ENCODE measurements around the gene NR2C2. TPM values are rescaled to one million over a fixed set of nuclear protein-coding genes. Genes with fewer than 3 reads are reported as not detected.
A peak's percentile ranks its signal among the peaks of the same experiment; 100 is the strongest.

NR2C2 gene
- total RNA-seq, 4 donors from 2014 or later: 32.2 to 60.6 (median 47.8) TPM

DNA sequence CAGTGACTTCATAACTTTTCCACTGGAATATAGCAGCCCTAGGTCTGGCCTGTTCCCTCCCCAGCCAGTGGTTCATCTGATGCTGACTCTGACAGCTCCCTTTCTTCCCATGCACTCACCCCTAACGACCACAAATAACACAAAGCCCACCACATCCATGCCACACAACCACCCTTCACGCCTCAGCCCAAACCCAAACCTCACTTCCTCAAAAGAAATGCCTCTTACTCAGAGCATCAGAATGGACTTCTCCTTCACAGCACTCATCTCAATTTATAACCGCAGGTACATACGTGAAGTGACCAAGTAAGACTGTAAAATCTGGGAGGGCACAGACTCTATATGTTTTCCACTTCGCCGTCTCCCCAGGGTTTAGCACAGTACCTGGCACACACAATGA is 150.5 kb downstream of the NR2C2 start:
- intact Hi-C loops (cut with DNase I; ENCODE audit: low total_unique reads): no loop called here

More for the DNA sequence above, 150.5 kb downstream of the NR2C2 start:
- Histone ChIP-seq H3K27ac (peak overlapping the region in 1 of 4 donors; percentile 84), H3K27me3 (no peaks in the 10 kb centered on the region), H3K36me3 (peaks cover 0 to 30% (median 11%) of the 10 kb centered on the region in 4 donors), H3K4me3 (peak overlapping the region in 3 of 4 donors; percentile 64 to 91 (median 84)), H3K9me3 (no peaks in the 10 kb centered on the region), H3K4me1 (peaks cover 7 to 40% (median 16%) of the 10 kb centered on the region in 4 donors)
- 29 to 60% methylated on average over 1 to 6 of the region's 6 CpGs for WGBS, 2 donors (ENCODE audit: low coverage in 1 of 2)
- in situ Hi-C loops (cut with MboI; ENCODE audit: low pct_ligation_motif_present in 1 of 4, low pct_unique_long_range_greater_than_20kb in 1 of 4, low sequenced_read_pairs in 3 of 4): no loop called here
- no peak for DNase-seq
- TF ChIP-seq POLR2AphosphoS5 (IDR thresholded peaks at IDR 0.05): no peak
- TF ChIP-seq, protein P1, sequence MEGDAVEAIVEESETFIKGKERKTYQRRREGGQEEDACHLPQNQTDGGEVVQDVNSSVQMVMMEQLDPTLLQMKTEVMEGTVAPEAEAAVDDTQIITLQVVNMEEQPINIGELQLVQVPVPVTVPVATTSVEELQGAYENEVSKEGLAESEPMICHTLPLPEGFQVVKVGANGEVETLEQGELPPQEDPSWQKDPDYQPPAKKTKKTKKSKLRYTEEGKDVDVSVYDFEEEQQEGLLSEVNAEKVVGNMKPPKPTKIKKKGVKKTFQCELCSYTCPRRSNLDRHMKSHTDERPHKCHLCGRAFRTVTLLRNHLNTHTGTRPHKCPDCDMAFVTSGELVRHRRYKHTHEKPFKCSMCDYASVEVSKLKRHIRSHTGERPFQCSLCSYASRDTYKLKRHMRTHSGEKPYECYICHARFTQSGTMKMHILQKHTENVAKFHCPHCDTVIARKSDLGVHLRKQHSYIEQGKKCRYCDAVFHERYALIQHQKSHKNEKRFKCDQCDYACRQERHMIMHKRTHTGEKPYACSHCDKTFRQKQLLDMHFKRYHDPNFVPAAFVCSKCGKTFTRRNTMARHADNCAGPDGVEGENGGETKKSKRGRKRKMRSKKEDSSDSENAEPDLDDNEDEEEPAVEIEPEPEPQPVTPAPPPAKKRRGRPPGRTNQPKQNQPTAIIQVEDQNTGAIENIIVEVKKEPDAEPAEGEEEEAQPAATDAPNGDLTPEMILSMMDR (IDR thresholded peaks at IDR 0.05): no peak
- TF ChIP-seq POLR2A (IDR thresholded peaks at IDR 0.05): no peak
- no peak for TF ChIP-seq EP300 (IDR thresholded peaks at IDR 0.05; ENCODE audit: low read depth)

Other genes starting within 250 kb of the NR2C2 start
- 10 to 100 TPM in 2 of 4 donors, 1 to 10 TPM in 2; 5.6 to 15.9 (median 10.2) TPM for gene FGD5, start 128.6 kb upstream of the NR2C2 start, total RNA-seq
- 100 to 1,000 TPM in 2 of 4 donors, 10 to 100 TPM in 2; 47.5 to 209 (median 117) TPM for gene MRPS25, start 117.7 kb downstream of the NR2C2 start, total RNA-seq
- gene RBSN, start 151.6 kb downstream of the NR2C2 start, total RNA-seq: 10 to 100 TPM; 18.0 to 37.6 (median 24.0) TPM

Measured in transverse colon (tissue), 4 donors.